K562 (cell line): Measurements from ENCODE around the gene BAZ2A. TPM values are rescaled to one million over a fixed set of nuclear protein-coding genes. Genes with fewer than 3 reads are reported as not detected.

ENCODE experiments used
- CEBPB ChIP-seq: fragments of 450-650 bp; IDR thresholded peaks from 2 replicates; pipeline ENCODE4 v1.6.1; 2016; ENCODE audit warnings: missing genetic modification characterization, missing compliant biosample characterization
- CHD4 ChIP-seq: fragments of 200-600 bp; sonication (generic); IDR thresholded peaks from 3 replicates; pipeline ENCODE4 v1.6.1; 2012; ENCODE audit warnings: low read depth, mild to moderate bottlenecking, mixed read lengths, low read length, inconsistent platforms; ENCODE audit not compliant: insufficient read depth, insufficient replicate concordance, poor library complexity, severe bottlenecking
- FOXK1 ChIP-seq: sonication (generic); formaldehyde crosslinking; IDR thresholded peaks from 2 replicates; pipeline ENCODE4 v1.8.0; 2022; ENCODE audit warnings: missing genetic modification reagents, mild to moderate bottlenecking, borderline replicate concordance
- HNRNPLL ChIP-seq: fragments of 200-400 bp; formaldehyde crosslinking; IDR thresholded peaks from 2 replicates; pipeline ENCODE4 v1.6.1; 2017; ENCODE audit warnings: low read length, low read depth, mild to moderate bottlenecking; ENCODE audit not compliant: poor library complexity, severe bottlenecking
- KDM4B ChIP-seq, 2 experiments: fragments of 450-650 bp in 1 of 2; sonication (generic) in 1 of 2; IDR thresholded peaks; 2 replicates each; pipeline ENCODE4 v1.6.1; 2016 to 2017; ENCODE audit warnings: borderline replicate concordance in 2 of 2, antibody characterized with exemption in 1 of 2, low read depth in 1 of 2, mild to moderate bottlenecking in 1 of 2
- KLF1 ChIP-seq: fragments of 450-650 bp; IDR thresholded peaks from 2 replicates; pipeline ENCODE4 v1.6.1; 2016; ENCODE audit warnings: missing genetic modification characterization, missing compliant biosample characterization
- MBD1 ChIP-seq: fragments of 250-450 bp; sonication (Bioruptor Pico); IDR thresholded peaks from 2 replicates; pipeline ENCODE4 v1.8.0; 2022; ENCODE audit warnings: inconsistent platforms
- MBD2 ChIP-seq: sonication (generic); IDR thresholded peaks from 2 replicates; pipeline ENCODE4 v1.6.1; 2016; ENCODE audit warnings: low read depth, borderline replicate concordance
- MECOM ChIP-seq: fragments of 250-450 bp; sonication (Bioruptor Pico); IDR thresholded peaks from 2 replicates; pipeline ENCODE4 v1.8.0; 2022; ENCODE audit warnings: inconsistent platforms
- NCOA4 ChIP-seq: fragments of 450-650 bp; IDR thresholded peaks from 2 replicates; pipeline ENCODE4 v1.6.1; 2018; ENCODE audit warnings: mild to moderate bottlenecking; ENCODE audit not compliant: partially characterized antibody
- NCOA6 ChIP-seq: fragments of 450-650 bp; IDR thresholded peaks from 2 replicates; pipeline ENCODE4 v1.6.1; 2017; ENCODE audit warnings: mild to moderate bottlenecking
- NEUROD1 ChIP-seq: fragments of 150-350 bp; IDR thresholded peaks from 2 replicates; pipeline ENCODE4 v1.6.1; 2014; ENCODE audit warnings: borderline replicate concordance, low read length, low read depth; ENCODE audit not compliant: partially characterized antibody
- NFRKB ChIP-seq: fragments of 450-650 bp; IDR thresholded peaks from 2 replicates; pipeline ENCODE4 v1.6.1; 2016; ENCODE audit warnings: low read depth
- PHTF2 ChIP-seq: fragments of 250-450 bp; sonication (Bioruptor Pico); IDR thresholded peaks from 2 replicates; pipeline ENCODE4 v1.5.0; 2021; ENCODE audit warnings: mild to moderate bottlenecking
- PML ChIP-seq: IDR thresholded peaks from 2 replicates; pipeline ENCODE4 v1.6.1; 2012; ENCODE audit warnings: low read length, inconsistent platforms
- PRPF4 ChIP-seq: fragments of 200-400 bp; formaldehyde crosslinking; IDR thresholded peaks from one replicate; pipeline ENCODE4 v1.6.1; 2017; ENCODE audit warnings: low read length, low read depth, mild to moderate bottlenecking; ENCODE audit not compliant: insufficient read depth, poor library complexity, severe bottlenecking
- RBM14 ChIP-seq: fragments of 200-400 bp; formaldehyde crosslinking; IDR thresholded peaks from 2 replicates; pipeline ENCODE4 v1.6.1; 2018; ENCODE audit warnings: low read depth, mild to moderate bottlenecking, low read length, moderate library complexity, borderline replicate concordance; ENCODE audit not compliant: insufficient read depth
- SRSF1 ChIP-seq: fragments of 200-400 bp; formaldehyde crosslinking; IDR thresholded peaks from 2 replicates; pipeline ENCODE4 v1.6.1; 2017; ENCODE audit warnings: mild to moderate bottlenecking, low read depth, low read length, moderate library complexity
- TCFL5 ChIP-seq: fragments of 250-450 bp; sonication (Bioruptor Pico); conservative IDR thresholded peaks from 2 replicates; pipeline ENCODE4 v1.6.1; 2021; ENCODE audit warnings: mild to moderate bottlenecking, moderate library complexity, matching md5 sums
- TGIF2 ChIP-seq: sonication (generic); formaldehyde crosslinking; IDR thresholded peaks from 2 replicates; pipeline ENCODE4 v1.8.1; 2022; ENCODE audit warnings: mild to moderate bottlenecking, missing genetic modification reagents, moderate library complexity
- TRIM28 ChIP-seq: fragments of 450-650 bp; IDR thresholded peaks from 2 replicates; pipeline ENCODE4 v1.6.1; 2017
- ZBTB26 ChIP-seq: fragments of 450-650 bp; formaldehyde crosslinking; IDR thresholded peaks from 2 replicates; pipeline ENCODE4 v1.4.0; 2022; ENCODE audit warnings: missing genetic modification characterization
- ZKSCAN3 ChIP-seq: fragments of 250-450 bp; sonication (Bioruptor Pico); IDR thresholded peaks from 2 replicates; pipeline ENCODE4 v1.4.0; 2020
- ZNF143 ChIP-seq: sonication (generic); formaldehyde crosslinking; IDR thresholded peaks from 2 replicates; pipeline ENCODE4 v1.9.0; 2022; ENCODE audit warnings: mild to moderate bottlenecking, missing genetic modification reagents
- ZNF224 ChIP-seq: sonication (generic); formaldehyde crosslinking; IDR thresholded peaks from 2 replicates; pipeline ENCODE4 v1.8.0; 2022; ENCODE audit warnings: mild to moderate bottlenecking, missing genetic modification reagents
- ZNF253 ChIP-seq: fragments of 250-450 bp; sonication (Bioruptor Pico); conservative IDR thresholded peaks from 2 replicates; pipeline ENCODE4 v1.6.1; 2021; ENCODE audit warnings: mild to moderate bottlenecking
- ZNF41 ChIP-seq: fragments of 250-450 bp; sonication (Bioruptor Pico); conservative IDR thresholded peaks from 2 replicates; pipeline ENCODE4 v1.4.0; 2020; ENCODE audit warnings: mild to moderate bottlenecking
- ZNF75A ChIP-seq: fragments of 450-650 bp; formaldehyde crosslinking; IDR thresholded peaks from 2 replicates; pipeline ENCODE4 v1.4.0; 2020; ENCODE audit warnings: mild to moderate bottlenecking
- polyA plus RNA-seq, 8 experiments: library from polyadenylated mRNA; depleted of rRNA in 4 of 8; stranded (reverse) in 5 of 8; unstranded in 3 of 8; fragments of >200 nt; fragmentation: Nextera tagmentation in 2 of 8; fragmentation: Illumina TruSeq in 1 of 8; extraction: Ambion mirVana in 2 of 8; extraction: Trizol in 1 of 8; gene quantifications; 2 replicates each; pipeline versions ENCODE4 v1.2.1 to v1.2.3, GENCODE V29; 2011 to 2014; ENCODE audit warnings: inconsistent platforms in 1 of 8, missing spikeins in 1 of 8
- total RNA-seq, 7 experiments: library from RNA; depleted of rRNA in 6 of 7; stranded (reverse); fragments of >200 nt in 6 of 7; fragmentation: Illumina TruSeq in 2 of 7; extraction: Trizol in 2 of 7; gene quantifications; 2 replicates each; pipeline versions ENCODE4 v1.2.1 to v1.2.3, GENCODE V29; 2011 to 2021; ENCODE audit warnings: low replicate concordance in 1 of 7

Gene BAZ2A
- total and polyA plus RNA-seq, 9 of the 15 experiments (the other 6 are each of a cell fraction or from before 2014, with no cell fraction given), result 4.5 to 86.4 (median 26.2) TPM

GRCh38 chr12:56634837-56635791, 5.0 kb upstream of the BAZ2A start (continued):
- no peak for TF ChIP-seq TRIM28
- TF ChIP-seq PML, result 0 out of 2 replicates have a peak, but pooled peaks have one; percentile 8
- TF ChIP-seq KLF1 (tag), result no peak
- TF ChIP-seq RBM14, result no peak
- TF ChIP-seq MECOM (CRISPR knock-in tag), result no peak
- TF ChIP-seq KDM4B (IDR thresholded peaks at IDR 0.05; ENCODE audit: borderline replicate concordance in 2 of 2, low read depth in 1 of 2), result 0 out of 4 replicates have a peak, but pooled peaks of 1 of the 2 experiments have one; percentile 6
- no peak for TF ChIP-seq PRPF4
- TF ChIP-seq NCOA4, result no peak
- TF ChIP-seq TCFL5, result no peak
- no peak for TF ChIP-seq ZBTB26
- TF ChIP-seq TGIF2, result no peak
- no peak for TF ChIP-seq ZNF224
- TF ChIP-seq ZNF143 (CRISPR knock-in tag), result no peak
- no peak for TF ChIP-seq PHTF2
- TF ChIP-seq CHD4, result no peak
- no peak for TF ChIP-seq ZNF253
- TF ChIP-seq MBD1 (CRISPR knock-in tag), result no peak
- TF ChIP-seq HNRNPLL, result no peak
- TF ChIP-seq ZNF41 (CRISPR knock-in tag), result no peak
- TF ChIP-seq MBD2, result no peak
- no peak for TF ChIP-seq ZKSCAN3
- no peak for TF ChIP-seq NCOA6
- no peak for TF ChIP-seq NFRKB
- TF ChIP-seq FOXK1 (CRISPR knock-in tag), result no peak
- peak; percentile 81 for TF ChIP-seq NEUROD1
- TF ChIP-seq ZNF75A (CRISPR knock-in tag), result no peak
- no peak for TF ChIP-seq CEBPB (tag)
- no peak for TF ChIP-seq SRSF1
